Measurements from ENCODE around the gene GAL3ST2.

DNA sequence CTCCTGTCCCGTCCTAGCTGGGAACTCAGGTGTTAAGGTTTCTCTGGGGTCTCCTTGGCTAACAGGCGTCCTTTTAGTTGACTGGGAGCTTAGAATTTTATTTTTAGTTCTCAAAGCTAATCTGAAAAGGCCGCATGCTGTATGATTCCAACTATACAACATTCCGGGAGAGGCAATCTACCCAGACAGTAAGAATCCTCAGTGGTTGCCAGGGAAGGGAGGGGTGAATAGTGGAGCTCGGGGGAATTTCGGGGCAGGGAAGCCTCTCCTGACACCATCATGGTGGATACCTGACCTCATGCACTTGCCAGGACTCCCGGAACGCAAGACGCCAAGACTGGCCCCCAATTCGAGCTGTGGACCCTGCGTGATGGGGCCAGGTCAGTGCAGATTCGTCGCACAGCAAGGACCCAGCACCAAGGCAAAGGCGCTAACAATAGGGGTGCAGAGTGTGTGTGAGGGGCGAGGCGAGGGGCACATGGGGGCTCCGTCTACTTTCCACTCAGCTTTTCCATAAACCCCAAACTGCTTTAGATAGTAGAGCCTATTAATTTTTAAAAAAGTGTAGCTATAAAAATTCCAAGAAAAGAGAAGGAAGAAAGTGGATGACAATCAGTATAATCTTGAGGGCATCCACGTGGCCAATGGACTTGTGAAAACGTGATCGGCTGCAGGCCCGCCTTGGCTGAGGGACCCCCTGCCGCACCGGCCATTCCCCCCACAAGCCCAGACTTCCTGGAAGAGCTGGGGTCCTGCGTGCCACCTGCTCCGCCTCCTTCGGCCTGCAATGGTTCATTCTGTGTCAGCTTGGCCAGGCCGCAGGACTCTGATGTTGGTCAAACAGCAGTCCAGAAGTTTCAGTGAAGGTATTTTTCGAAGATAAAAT is 64.8 kb downstream of the GAL3ST2 start:
- TF ChIP-seq, protein P1, sequence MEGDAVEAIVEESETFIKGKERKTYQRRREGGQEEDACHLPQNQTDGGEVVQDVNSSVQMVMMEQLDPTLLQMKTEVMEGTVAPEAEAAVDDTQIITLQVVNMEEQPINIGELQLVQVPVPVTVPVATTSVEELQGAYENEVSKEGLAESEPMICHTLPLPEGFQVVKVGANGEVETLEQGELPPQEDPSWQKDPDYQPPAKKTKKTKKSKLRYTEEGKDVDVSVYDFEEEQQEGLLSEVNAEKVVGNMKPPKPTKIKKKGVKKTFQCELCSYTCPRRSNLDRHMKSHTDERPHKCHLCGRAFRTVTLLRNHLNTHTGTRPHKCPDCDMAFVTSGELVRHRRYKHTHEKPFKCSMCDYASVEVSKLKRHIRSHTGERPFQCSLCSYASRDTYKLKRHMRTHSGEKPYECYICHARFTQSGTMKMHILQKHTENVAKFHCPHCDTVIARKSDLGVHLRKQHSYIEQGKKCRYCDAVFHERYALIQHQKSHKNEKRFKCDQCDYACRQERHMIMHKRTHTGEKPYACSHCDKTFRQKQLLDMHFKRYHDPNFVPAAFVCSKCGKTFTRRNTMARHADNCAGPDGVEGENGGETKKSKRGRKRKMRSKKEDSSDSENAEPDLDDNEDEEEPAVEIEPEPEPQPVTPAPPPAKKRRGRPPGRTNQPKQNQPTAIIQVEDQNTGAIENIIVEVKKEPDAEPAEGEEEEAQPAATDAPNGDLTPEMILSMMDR (conservative IDR thresholded peaks at IDR 0.05), result no peak
- no peak for TF ChIP-seq ZFX (IDR thresholded peaks at IDR 0.05)

All from C4-2B (cell line).